Calu3 (cell line): ENCODE measurements around the gene FILIP1L. TPM values are rescaled to one million over a fixed set of nuclear protein-coding genes. Genes with fewer than 3 reads are reported as not detected.

ENCODE experiments used
- BruUV-seq: library from RNA; stranded (reverse); fragments of 400-500 nt; replicated peaks from 2 replicates; lab custom pipeline; 2021; lab: Mats Ljungman, UMichigan
- CTCF ChIA-PET: fragments of 300-600 bp; sonication (Branson Sonifier 250); formaldehyde crosslinking; loops from one replicate; lab custom pipeline; 2022; ENCODE audit warnings: antibody characterized with exemption; lab: Charles Lee
- DNase-seq: peaks from one replicate; pipeline ENCODE4 v3.0.0; 2022
- H3K27ac Mint-ChIP-seq: one replicate; pipeline ENCODE4 v1.8.0; 2022; ENCODE audit warnings: mixed read lengths; ENCODE audit not compliant: unreplicated experiment
- H3K27me3 Mint-ChIP-seq: one replicate; pipeline ENCODE4 v1.8.0; 2022; ENCODE audit warnings: mixed read lengths; ENCODE audit not compliant: unreplicated experiment
- H3K36me3 Mint-ChIP-seq: one replicate; pipeline ENCODE4 v1.8.0; 2022; ENCODE audit warnings: mild to moderate bottlenecking, moderate library complexity, mixed read lengths; ENCODE audit not compliant: insufficient read depth, unreplicated experiment
- H3K4me1 Mint-ChIP-seq: one replicate; pipeline ENCODE4 v1.8.0; 2022; ENCODE audit warnings: mild to moderate bottlenecking, low read depth, mixed read lengths; ENCODE audit not compliant: unreplicated experiment
- H3K4me3 Mint-ChIP-seq: one replicate; pipeline ENCODE4 v1.8.0; 2022; ENCODE audit warnings: mild to moderate bottlenecking, low read depth, moderate library complexity, mixed read lengths; ENCODE audit not compliant: unreplicated experiment
- H3K9me3 Mint-ChIP-seq: one replicate; pipeline ENCODE4 v1.8.0; 2022; ENCODE audit warnings: low read depth, mixed read lengths; ENCODE audit not compliant: unreplicated experiment
- CTCF ChIP-seq: fragments of 200-600 bp; IDR thresholded peaks from one replicate; pipeline ENCODE4 v1.8.0; 2022; ENCODE audit warnings: antibody characterized with exemption; ENCODE audit not compliant: unreplicated experiment
- intact Hi-C: fragments of 100-400 bp; cut with micrococcal nuclease; formaldehyde crosslinking; loops from one replicate; pipeline ENCODE4 v1.10.0; 2022; ENCODE audit not compliant: unreplicated experiment
- total RNA-seq: library from RNA; stranded (reverse); gene quantifications from 2 replicates; pipeline ENCODE4 v1.2.3, GENCODE V29; 2022

The FILIP1L gene
- total RNA-seq, 1 experiment from 2014 or later, result 5.2 TPM

DNA sequence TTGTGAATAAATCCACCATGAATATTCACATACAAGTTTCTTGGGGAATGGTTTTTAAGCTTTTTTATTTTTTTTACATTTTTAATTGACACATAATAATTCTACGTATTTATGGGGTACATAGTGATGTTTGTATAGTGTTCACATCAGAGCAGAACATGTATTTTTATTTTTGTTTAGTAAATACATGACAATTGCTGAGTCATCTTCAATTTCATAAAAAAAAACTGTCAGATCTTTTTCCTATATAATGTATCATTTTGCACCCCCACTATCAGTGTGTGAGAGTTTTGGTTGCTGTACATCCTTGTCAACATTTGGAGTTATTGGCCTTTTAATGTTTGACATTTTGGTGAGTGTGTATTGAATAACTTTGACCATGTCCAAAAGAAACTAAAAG, 39.9 kb upstream of the FILIP1L start:
- CTCF ChIA-PET, result no interaction called here
- intact Hi-C loops, result no loop called here
- peaks cover 2% of the 10 kb centered on the region for H3K4me1 Mint-ChIP-seq
- H3K4me3 Mint-ChIP-seq, result no peak overlapping the region
- no TSS peak for BruUV-seq
- no peak overlapping the region for H3K27ac Mint-ChIP-seq
- H3K9me3 Mint-ChIP-seq, result peaks cover 13% of the 10 kb centered on the region
- no peaks in the 10 kb centered on the region for H3K36me3 Mint-ChIP-seq
- no peaks in the 10 kb centered on the region for H3K27me3 Mint-ChIP-seq
- DNase-seq, result no peak
- TF ChIP-seq CTCF, result no peak

- Mint-ChIP-seq H3K27me3 (no peaks in the 10 kb centered on the region), H3K27ac (no peak overlapping the region), H3K4me1 (peaks cover 8% of the 10 kb centered on the region), H3K9me3 (peaks cover 9% of the 10 kb centered on the region), H3K4me3 (no peak overlapping the region), H3K36me3 (no peaks in the 10 kb centered on the region)
- no peak for DNase-seq
- no TSS peak for BruUV-seq
- TF ChIP-seq CTCF, result no peak
- CTCF ChIA-PET, result interaction anchor here (0.5 kb wide), 1 partner anchor 319 kb away, joined by 5 read pairs; no protein-coding TSS in a partner anchor
- intact Hi-C loops, result no loop called here
Observed at GRCh38 chr3:100151024-100151707, 36.9 kb upstream of the FILIP1L start.

- H3K36me3 Mint-ChIP-seq, result no peaks in the 10 kb centered on the region
- DNase-seq, result no peak
- no peak overlapping the region for H3K27ac Mint-ChIP-seq
- intact Hi-C loops, result no loop called here
- H3K4me1 Mint-ChIP-seq, result peaks cover 8% of the 10 kb centered on the region
- no peak for TF ChIP-seq CTCF
- no peak overlapping the region for H3K4me3 Mint-ChIP-seq
- peaks cover 9% of the 10 kb centered on the region for H3K9me3 Mint-ChIP-seq
- no TSS peak for BruUV-seq
- no peaks in the 10 kb centered on the region for H3K27me3 Mint-ChIP-seq
- CTCF ChIA-PET, result no interaction called here
Observed at GRCh38 chr3:100150473-100150872, 36.2 kb upstream of the FILIP1L start.

DNA sequence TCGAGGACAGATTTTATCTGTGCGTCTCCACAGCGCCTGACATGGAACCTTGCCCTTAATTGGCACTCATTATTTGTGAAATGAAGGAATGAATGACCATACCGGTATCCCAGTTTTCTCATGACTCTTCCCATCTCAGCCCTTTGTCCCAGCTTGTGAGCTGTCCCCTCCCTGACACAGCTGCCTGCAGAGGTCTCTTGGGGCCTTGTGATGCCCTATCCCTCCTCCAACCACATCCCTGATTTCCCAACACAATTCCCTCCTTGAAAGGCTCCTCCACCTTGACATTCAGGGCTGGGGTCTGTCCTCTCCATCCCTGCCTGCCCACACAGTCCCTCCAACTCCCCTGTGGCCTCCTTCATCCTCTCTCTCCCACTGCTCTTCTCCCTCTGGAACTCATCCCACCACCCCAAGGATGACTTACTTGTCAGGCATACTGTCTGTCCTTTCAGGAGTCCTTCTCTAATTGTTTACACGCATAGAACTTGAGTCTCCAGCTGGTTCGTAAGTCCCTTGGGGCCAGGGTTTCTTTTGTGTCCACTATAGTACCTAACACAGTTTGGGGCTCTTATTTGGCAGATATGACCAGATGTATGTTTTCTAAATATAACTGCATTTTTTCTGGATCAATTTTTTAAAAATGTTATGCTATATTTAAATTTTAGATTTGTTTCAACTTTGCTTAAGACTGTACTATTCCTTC, 35.6 kb upstream of the FILIP1L start:
- H3K27ac Mint-ChIP-seq, result no peak overlapping the region
- no peak overlapping the region for H3K4me3 Mint-ChIP-seq
- CTCF ChIA-PET, result interaction anchor here (0.5 kb wide), 1 partner anchor 1610 kb away, joined by 10 read pairs; no protein-coding TSS in a partner anchor
- DNase-seq, result no peak
- TF ChIP-seq CTCF, result no peak
- peaks cover 8% of the 10 kb centered on the region for H3K4me1 Mint-ChIP-seq
- no peaks in the 10 kb centered on the region for H3K36me3 Mint-ChIP-seq
- H3K27me3 Mint-ChIP-seq, result no peaks in the 10 kb centered on the region
- H3K9me3 Mint-ChIP-seq, result peaks cover 3% of the 10 kb centered on the region
- BruUV-seq, result no TSS peak
- intact Hi-C loops, result no loop called here
